GM21619 (cell line): ENCODE measurements around the gene SLC25A36.

Source experiments
- ATAC-seq: cut with Tn5 transposase; IDR thresholded peaks from one replicate; pipeline ENCODE4 v1.9.1; 2021; ENCODE audit not compliant: unreplicated experiment

SLC25A36 gene

DNA sequence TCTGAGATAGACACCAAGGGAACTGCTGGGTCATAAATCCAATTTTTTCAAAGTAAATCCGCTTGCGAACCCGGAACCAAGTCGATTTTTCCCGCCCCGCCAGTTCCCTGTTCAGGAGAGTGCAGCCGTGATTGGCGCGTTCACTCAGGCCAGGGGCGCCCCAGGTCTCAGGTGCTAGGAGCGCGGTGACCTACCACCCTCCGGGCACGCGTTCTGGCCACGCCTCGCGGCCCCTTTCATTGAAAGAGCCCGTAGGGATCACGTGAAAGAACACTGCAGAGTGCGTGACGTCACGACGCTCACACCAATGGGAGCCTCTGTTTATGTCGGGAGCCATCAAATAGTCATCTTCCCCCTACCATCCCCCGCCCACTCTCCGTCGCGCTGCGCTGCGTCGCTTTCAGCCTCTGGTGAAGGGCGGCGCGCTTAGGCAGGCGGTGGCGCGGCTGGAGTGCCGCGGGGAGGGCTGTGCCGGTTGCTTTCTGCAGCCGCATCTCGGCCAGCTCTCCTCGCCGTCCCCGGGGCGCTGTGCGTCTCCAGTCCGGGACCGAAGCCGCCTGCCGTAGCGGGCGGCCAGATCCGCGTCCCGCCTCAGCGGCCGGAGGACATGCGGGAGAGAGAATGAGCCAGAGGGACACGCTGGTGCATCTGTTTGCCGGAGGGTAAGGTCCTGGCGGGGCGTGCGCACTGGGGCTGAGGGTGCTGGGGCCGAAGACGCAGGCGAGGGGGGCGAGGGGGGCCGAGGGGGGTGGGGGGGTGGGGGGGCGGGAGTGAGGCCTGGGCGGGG lies at the start of gene SLC25A36:
Gene SLC25A36, plus strand, starts transcription at position 403 of the 787 bp plus-strand sequence. Its CDS starts 219 bp downstream, at position 622.
- ATAC-seq: peak; percentile 95

- ATAC-seq: no peak
Observed at GRCh38 chr3:140896997-140897396, 44.6 kb upstream of the SLC25A36 start.

DNA sequence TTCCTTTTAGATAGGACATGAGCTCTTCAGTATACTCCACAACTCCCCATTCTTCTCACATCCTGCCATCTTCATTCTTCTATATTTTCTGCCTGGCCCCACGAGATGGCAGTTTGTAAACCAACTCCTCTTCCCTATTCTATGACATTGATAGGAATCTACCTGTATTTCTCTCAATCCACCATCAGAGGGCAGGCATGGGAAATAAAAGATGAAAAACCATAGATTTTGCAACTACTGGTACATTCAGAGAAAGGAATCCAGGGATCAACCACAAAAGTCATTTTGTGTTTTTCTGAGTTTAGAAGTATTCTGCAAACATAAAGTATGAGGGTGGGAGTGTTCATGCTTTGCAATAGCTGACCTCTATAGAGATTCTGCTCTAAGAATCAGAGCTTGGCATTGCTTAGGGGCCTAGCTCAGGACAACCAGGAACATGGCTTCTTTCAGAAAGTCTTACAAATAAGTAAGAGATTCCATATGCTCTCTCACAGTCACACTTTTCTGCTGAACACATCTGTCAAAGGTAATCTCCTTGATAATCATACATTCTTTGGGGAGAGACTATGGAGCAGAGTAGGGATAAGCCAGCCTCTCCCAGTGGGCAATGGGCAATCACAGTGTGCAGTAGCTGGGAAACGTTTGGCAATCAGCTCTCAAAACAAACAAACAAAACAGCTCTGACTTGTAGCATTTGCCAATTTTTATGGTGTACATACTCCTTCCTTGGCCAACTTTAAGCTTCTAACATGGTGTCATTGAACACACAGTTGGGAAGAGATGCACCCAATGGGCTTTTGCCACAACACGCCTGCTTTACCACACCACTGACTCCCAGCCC lies 43.1 kb upstream of the SLC25A36 start:
- peak; percentile 74 for ATAC-seq

GRCh38 chr3:140899363-140899762 lies 42.3 kb upstream of the SLC25A36 start:
- no peak for ATAC-seq

GRCh38 chr3:140902791-140903190 lies 38.8 kb upstream of the SLC25A36 start:
- no peak for ATAC-seq

- ATAC-seq: no peak
Observed at GRCh38 chr3:140903196-140903595, 38.4 kb upstream of the SLC25A36 start.

DNA sequence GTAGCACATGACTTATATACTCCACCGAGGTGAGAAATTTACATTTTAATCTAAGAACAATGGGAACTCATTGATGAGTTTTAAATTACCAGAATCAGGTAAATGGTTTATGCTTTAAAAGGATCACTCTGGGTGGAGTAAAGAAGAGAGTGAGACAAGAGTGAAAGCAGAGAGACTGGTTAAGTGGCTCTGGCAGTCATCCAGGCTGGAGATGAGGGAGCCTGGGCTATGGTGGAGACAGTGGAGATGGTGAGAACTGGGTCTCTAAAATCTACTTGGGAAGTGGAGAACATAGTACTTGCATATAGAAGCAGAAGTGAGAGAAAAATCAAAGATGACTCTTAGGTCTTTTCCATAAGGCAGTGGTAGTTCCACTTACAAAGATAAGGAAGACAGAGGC lies 37.1 kb upstream of the SLC25A36 start:
- no peak for ATAC-seq

DNA sequence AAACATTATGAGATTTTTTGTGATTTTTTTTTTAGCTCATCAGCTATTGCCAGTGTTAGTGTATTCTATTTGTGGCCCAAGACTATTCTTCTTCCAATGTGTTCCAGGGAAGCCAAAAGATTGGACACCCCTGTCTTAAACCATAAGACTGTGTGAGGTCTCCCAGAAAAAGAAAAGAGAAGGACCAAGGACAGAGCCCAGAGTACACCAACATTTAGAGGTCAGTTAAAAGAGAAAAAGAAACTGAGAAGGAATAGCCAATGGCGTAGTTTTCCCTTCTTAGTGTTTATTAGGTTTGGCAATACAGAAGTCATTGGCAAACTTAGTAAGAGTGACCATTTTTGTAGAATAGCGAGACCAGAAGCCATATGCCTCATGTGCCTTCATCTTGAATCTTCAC lies 36.1 kb upstream of the SLC25A36 start:
- ATAC-seq: no peak

- ATAC-seq: no peak
Observed at GRCh38 chr3:140906785-140907184, 34.9 kb upstream of the SLC25A36 start.

GRCh38 chr3:140910860-140911259 lies 30.8 kb upstream of the SLC25A36 start:
- ATAC-seq: no peak

- ATAC-seq: no peak
Observed at GRCh38 chr3:140911822-140912221, 29.8 kb upstream of the SLC25A36 start.

DNA sequence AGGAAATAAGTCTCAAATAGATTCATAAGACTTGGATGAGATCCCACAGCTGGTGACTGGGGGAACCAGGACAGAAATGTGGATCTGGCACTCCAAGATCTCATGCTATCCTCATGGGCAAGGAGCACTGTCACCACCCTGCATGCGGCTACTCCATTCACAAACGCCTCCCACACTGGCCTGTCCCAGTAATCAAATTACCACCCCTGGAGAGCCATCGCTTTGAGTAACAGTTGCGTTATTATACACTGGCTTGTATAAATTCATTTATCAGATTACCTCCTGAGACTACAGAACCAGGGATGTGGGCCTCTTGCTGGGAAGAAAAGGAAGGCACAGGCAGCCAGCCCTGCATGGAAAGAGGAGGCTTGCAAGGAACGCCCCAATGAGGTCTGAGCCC lies 27.9 kb upstream of the SLC25A36 start:
- ATAC-seq: no peak

DNA sequence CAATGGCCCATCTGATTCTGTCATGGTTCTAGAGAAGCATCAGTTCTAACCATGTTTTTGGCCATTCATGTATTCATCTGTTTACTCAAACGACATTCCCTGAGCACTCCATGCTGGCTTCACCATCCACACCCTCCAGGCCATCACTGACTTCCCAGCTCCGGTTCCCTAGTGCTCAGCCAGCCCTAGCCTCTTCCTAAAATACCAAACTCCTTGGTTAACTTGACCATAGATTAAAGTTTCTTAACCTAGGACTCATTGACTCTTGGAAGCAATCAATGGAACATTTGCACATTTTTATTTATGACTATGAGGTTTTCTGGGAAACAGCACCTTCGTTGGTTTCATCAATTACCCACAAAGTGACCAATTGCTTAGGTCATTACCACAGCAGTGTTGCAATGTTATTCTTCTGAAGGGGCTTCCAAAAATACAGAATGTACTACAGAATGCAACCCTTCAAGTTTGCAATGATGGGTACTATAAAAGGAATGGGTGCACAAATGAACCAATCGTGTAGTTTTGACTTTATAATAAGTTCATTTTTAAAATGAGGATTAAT lies 27.2 kb upstream of the SLC25A36 start:
- no peak for ATAC-seq

- ATAC-seq: no peak
Observed at GRCh38 chr3:140916603-140917002, 25.0 kb upstream of the SLC25A36 start.

DNA sequence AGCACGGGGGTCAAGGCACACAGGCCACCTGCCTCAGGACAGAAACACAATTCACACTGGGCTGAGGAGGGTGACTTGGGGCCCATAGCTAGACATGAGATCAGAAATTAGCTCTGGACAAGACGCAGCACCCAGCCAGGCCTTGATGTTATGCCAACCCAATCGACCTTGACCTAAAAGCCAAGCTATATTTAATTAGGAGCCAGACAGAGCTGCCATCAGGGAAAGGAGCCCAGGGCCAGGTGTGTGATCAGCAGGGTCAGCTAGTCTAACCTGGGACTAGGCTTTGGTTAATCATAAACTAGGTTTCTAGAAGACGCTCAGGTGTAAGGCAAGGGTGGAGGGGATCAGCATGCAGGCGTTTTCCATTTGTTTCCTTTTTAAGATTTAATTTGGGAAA lies 23.9 kb upstream of the SLC25A36 start:
- no peak for ATAC-seq

- no peak for ATAC-seq
Observed at GRCh38 chr3:140920029-140920428, 21.6 kb upstream of the SLC25A36 start.

DNA sequence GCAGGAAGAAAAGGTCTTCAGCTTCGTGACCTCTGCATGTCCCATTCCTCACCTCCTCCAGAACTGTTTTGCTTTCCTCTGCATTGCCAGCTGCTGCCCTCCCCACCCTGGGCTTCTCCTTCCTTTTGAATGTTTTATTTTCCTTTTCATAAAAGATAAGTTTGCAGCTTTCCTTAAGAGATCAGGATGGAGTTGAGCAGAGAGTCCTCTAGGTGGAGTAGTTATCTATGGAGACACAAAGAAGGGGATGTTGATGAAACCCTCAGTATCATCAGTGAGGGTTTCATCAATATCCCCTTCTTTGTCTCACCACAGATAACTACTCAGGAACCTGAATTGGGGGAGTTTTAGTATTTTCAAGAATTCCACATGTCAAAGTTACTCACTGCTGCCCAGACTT lies 19.0 kb upstream of the SLC25A36 start:
- ATAC-seq: no peak

- no peak for ATAC-seq
Observed at GRCh38 chr3:140924097-140924873, 17.4 kb upstream of the SLC25A36 start.

DNA sequence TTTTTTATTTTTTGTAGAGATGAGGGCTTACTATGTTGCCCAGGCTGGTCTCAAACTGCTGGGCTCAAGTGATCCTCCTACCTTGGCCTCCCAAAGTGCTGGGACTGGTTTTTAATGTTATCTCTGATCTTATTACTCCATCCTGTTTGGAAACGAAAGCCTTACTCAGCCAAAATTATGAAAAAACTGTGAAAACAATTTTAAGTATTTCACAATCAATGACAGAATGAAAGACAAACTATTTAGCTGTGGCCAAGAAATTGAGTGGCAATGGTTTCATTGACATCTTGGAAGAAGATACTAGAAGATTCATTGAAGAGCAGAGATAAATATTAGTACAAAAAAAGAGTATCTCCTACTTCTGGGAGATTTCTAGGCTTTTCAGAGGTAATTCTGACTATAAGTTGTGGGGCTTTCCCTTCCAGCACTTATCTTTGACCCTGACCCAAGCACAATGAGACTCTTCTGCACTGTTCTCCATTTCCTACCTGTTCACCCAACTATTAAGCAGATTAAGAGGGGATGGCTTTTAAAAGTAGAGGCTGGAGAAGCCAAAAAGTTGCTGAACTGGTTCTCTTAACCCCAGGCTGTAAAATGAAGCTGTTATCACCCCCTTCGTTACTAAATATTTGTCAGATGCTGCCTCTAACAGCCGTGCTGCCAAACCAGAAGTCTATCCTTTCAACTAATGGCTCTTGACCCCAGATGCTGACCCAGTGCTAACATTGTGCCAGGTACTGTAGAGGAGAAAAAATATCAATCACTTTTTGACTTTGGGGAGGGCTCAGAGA lies 14.2 kb upstream of the SLC25A36 start:
- no peak for ATAC-seq

GRCh38 chr3:140929446-140929845 lies 12.2 kb upstream of the SLC25A36 start:
- ATAC-seq: no peak
